NK-92 treated with Interleukin-12 subunit alpha and Interleukin-12 subunit beta, amount 100 ng/mL, for 24 hours (cell line): ENCODE data around the gene AVPR1B.
"Not testable (repeated sequence)": the region's sequence is repeated elsewhere in the genome, so short reads cannot be mapped to it uniquely, and the experiment has no call there.

Experiments used
- DNase-seq: peaks from one replicate; lab custom pipeline; 2025; lab: John Stamatoyannopoulos, UW

Gene AVPR1B

DNA sequence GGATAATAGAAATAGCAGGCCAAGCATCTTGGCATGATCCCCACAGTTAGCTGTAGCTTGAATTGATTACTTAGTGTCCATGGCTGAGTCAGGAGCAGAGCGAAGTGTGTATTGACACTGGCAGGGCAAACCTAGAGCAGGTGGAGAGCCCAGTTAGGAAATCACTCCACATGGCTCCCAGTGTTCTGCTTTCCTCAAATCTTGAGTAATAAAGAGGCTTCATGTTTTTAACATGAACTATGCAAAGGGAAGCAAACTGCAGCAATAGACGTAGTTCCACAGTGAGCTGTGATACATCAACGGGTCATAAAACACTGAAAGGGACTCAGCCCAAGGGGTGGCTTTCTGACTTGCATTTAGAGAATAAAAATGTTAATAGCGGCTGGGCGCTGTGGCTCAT lies 35.3 kb downstream of the AVPR1B start:
- no peak for DNase-seq

GRCh38 chr1:206080026-206080820 lies 37.0 kb downstream of the AVPR1B start:
- no peak for DNase-seq

GRCh38 chr1:206079135-206079534 lies 38.1 kb downstream of the AVPR1B start:
- DNase-seq = no peak

GRCh38 chr1:206075786-206076755 lies 41.1 kb downstream of the AVPR1B start:
- DNase-seq = no peak

GRCh38 chr1:206074839-206075238 lies 42.3 kb downstream of the AVPR1B start:
- no peak for DNase-seq

DNA sequence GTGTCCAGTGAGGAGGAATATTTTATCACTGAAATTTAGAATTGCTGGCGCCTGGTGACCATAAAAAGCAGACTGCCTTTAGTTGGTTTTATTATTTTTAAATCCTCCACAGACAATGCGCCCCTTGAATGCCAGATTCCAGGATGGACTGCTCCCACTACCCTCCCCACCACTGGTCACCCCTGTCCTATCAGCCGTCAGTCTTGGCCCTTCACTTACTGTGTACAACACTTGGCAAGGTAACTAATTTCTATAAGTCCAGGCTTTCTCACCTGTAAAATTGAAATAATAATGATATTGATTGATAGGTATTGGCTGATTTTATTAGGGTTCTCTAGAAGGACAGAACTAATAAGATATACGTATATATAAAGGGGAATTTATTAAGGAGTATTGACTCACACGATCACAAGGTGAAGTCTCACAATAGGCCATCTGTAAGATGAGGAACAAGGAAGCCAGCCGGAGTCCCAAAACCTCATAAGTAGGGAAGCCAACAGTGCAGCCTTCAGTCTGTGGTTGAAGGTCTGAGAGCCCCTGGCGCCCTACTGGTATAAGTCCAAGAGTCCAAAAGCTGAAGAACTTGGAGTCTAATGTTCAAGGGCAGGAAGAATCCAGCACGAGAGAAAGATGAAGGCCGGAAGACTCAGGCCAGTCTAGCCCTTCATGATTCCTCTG lies 46.4 kb downstream of the AVPR1B start:
- no peak for DNase-seq

GRCh38 chr1:206068314-206068713 lies 48.9 kb downstream of the AVPR1B start:
- no peak for DNase-seq

- no peak for DNase-seq
These were observed 49.5 kb downstream of the AVPR1B start for GRCh38 chr1:206067486-206068227.

DNA sequence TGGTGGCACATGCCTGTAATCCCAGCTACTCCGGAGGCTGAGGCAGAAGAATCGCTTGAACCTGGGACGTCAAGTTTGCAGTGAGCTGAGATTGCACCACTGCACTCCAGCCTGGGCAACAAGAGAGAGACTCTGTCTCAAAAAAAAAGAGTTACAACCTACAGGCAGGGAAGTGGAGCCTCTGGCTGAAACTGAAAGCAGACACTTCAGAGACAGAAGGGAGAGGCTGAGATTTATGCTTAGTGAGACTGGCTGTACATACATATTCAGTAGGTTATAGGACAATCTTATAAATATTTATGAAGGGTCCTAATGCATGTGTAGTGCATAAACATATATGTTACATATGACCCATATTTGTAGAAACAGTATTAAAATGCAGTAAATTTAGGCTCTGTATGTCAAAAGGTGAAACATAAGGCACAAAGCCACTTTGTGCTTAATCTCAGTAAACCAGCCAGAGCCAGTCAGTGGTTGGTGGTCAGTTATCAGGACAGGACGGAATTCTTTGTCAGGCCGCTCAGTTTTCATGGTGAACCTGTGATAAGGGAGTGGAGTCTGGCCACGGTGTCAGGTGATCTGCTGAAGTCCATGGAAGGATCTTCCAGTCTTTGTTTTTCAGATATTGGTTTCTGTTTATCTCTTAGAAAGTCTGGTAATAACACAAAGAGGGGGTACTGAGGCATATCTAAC lies 50.6 kb downstream of the AVPR1B start:
- DNase-seq = no peak

DNA sequence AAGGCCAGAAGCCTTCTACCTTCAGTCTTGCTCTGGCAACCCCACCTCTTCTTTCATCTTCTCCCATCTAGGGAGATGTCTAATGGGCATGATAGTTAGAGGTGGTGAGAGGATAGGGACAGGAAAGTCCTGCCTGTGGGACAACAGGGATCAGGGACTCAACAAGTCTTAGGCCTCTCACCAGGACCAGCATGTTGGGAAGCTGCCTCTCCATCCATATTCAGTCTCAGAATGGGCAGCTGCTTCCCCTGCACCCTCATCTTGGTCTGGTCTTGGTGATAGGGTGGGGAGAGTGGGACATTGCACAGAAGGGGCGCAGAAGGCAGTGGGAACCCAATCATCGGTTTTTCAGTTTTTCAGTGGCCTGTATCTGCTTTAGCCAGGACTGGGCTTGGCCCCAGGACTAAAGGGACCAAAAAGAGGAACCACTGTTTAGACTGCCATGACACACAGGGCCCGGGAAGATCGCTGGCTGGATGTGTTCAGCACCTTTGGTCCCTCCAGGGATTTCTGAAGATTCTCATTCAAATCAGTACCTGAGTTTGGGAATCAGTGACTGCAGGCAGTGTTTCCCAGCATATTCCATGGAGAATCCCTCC lies 51.5 kb downstream of the AVPR1B start:
- no peak for DNase-seq

- DNase-seq = not testable (repeated sequence)
These were observed 52.7 kb downstream of the AVPR1B start for GRCh38 chr1:206064501-206064900.

GRCh38 chr1:206064001-206064400 lies 53.2 kb downstream of the AVPR1B start:
- not testable (repeated sequence) for DNase-seq

DNA sequence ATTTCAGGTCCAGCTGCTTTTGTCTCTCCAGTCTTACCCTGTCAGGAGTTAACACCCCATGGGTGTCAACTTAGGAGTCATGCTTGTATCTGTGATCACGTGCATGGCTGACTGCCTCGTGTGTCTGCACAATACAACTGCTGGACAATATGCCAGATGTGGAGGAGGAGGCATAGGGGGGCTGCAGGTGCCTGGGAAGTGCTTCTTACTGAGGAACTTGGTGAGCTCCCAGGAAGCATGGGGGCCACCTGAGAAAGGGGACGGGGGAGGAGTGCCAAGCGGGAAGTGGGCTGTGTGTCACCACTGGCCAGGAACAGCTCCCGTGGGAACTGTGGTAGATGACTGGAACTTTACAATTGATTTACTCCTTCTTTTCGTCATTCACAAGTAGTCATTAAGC lies 54.7 kb downstream of the AVPR1B start:
- DNase-seq = no peak

- DNase-seq = no peak
These were observed 56.3 kb downstream of the AVPR1B start for GRCh38 chr1:206060844-206061243.
